ENCODE data around the gene VAV2. TPM values are rescaled to one million over a fixed set of nuclear protein-coding genes. Genes with fewer than 3 reads are reported as not detected.

The VAV2 gene
- total and polyA plus RNA-seq, 9 of the 15 experiments (the other 6 are each of a cell fraction or from before 2014, with no cell fraction given), result 0.01 to 2.7 (median 1.0) TPM; not detected in 1

GRCh38 chr9:133737774-133738639, 254.1 kb downstream of the VAV2 start, which contains the start of gene SARDH:
TSS of gene SARDH (minus strand) at chr9:133738352. CDS start at chr9:133734173, 4,179 bp downstream.
- peak; percentile 78 for ATAC-seq
- FAIRE-seq, result no peak
- H2AFZ ChIP-seq (ENCODE audit: low read depth, low read length), result peak within 1 kb of the TSS; percentile 83
- in situ Hi-C loops (cut with MboI) (no loop called here), intact Hi-C loops (cut with micrococcal nuclease) (no loop called here)
- H3K36me3 ChIP-seq (ENCODE audit: control insufficient read depth, insufficient read depth, low read length), result no peaks in the 10 kb centered on the region
- WGBS (ENCODE audit: insufficient coverage, low coverage, missing lambda C conversion rate), result 8% methylated on average over 20 of the region's 25 CpGs
- H3K27me3 ChIP-seq (ENCODE audit: control insufficient read depth in 2 of 2, insufficient read depth in 2 of 2, low read length in 2 of 2), result peaks cover 0 to 32% of the 10 kb centered on the region in 2 experiments; a peak in 2 of 5 replicates
- H3K9me1 ChIP-seq (ENCODE audit: control insufficient read depth, insufficient read depth, low read length), result no peaks in the 10 kb centered on the region
- peak; percentile 46 for TF ChIP-seq EGR1 (conservative IDR thresholded peaks at IDR 0.05)
- TF ChIP-seq DIDO1 (tag; IDR thresholded peaks at IDR 0.05; ENCODE audit: low read depth), result no peak
- no peak for TF ChIP-seq ZNF695 (CRISPR knock-in tag; IDR thresholded peaks at IDR 0.05)
- peak; percentile 37 for TF ChIP-seq VEZF1 (CRISPR knock-in tag; IDR thresholded peaks at IDR 0.05)
- peak; percentile 54 to 75 (median 70) for DNase-seq (ENCODE audit: extremely low read depth in 1 of 4, low spot score in 3 of 4)
- H3K4me3 ChIP-seq, result peak within 1 kb of the TSS; percentile 7; the same call in 1 of the 2 replicates
- POLR2A ChIA-PET, result interaction anchor here (0.6 to 0.7 kb wide), 2 partner anchors 19 to 220 kb away, joined by 3 read pairs; no protein-coding TSS in a partner anchor
- no peak within 1 kb of the TSS for H3K27ac ChIP-seq (ENCODE audit: extremely low read depth, low read depth, low read length)
- H3K4me2 ChIP-seq (ENCODE audit: insufficient read depth, low read length), result peak within 1 kb of the TSS; percentile 65
- no peaks in the 10 kb centered on the region for H3K79me2 ChIP-seq (ENCODE audit: control insufficient read depth, insufficient read depth, low read length)
- peaks cover 0 to 15% of the 10 kb centered on the region in 2 experiments; a peak in 2 of 5 replicates for H3K4me1 ChIP-seq (replicated peaks in 1 of 2; ENCODE audit: control insufficient read depth in 2 of 2, insufficient read depth in 2 of 2, low read length in 2 of 2)
- no TSS peak for BruUV-seq (replicated peaks)
- peaks cover 11% of the 10 kb centered on the region; the same call in 1 of the 2 replicates for H4K20me1 ChIP-seq (replicated peaks; ENCODE audit: control insufficient read depth, insufficient read depth, low read length)
- H3K9me3 ChIP-seq (replicated peaks; ENCODE audit: control insufficient read depth, insufficient read depth, low read depth, low read length), result no peaks in the 10 kb centered on the region
- no peak within 1 kb of the TSS; a peak in 1 of 4 replicates for H3K9ac ChIP-seq (ENCODE audit: insufficient read depth in 1 of 2, low read depth in 2 of 2, low read length in 2 of 2)
- CTCF ChIA-PET (ENCODE audit: low intra/inter-chr PET ratio), result no interaction called here

All from K562 (cell line).